ENCODE measurements around the gene MLNR. TPM values are rescaled to one million over a fixed set of nuclear protein-coding genes. Genes with fewer than 3 reads are reported as not detected.
A peak's percentile ranks its signal among the peaks of the same experiment; 100 is the strongest.

MLNR gene
- total and polyA plus RNA-seq, 2 donors (not counting 1 experiment from before 2014, with no cell fraction given), result not detected

DNA sequence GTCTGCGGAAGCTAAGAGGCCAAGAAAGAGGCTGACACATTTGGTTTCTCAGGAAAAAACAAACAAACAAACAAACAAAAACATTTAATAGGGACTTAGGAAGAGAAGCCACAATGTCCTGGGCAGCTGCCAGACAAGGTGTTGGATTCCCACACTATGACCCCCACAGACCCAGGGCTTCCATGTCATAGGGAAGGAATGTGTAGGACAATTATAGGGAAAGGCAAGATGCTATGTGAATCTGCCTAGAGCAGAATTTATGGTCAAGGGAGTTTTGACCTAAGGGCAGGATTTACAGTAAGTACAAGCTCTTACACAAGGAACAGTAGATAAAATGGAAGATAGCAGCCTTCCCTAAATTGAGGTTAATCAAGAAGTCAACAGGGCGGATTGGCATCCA, 18.5 kb downstream of the MLNR start:
- Histone ChIP-seq H3K4me2 (ENCODE audit: extremely low read depth, insufficient read depth, low read length) (no peak overlapping the region), H3K36me3 (ENCODE audit: control insufficient read depth, insufficient read depth, low read length) (no peaks in the 10 kb centered on the region), H3K27ac (ENCODE audit: insufficient read depth, low read length) (no peak overlapping the region), H3K4me3 (replicated peaks in 1 of 4; ENCODE audit: control extremely low read depth in 1 of 4, insufficient read depth in 1 of 4, low read depth in 3 of 4, low read length in 4 of 4) (no peak overlapping the region), H3K9ac (ENCODE audit: insufficient read depth, low read length) (no peak overlapping the region), H4K20me1 (ENCODE audit: control insufficient read depth, extremely low read depth, insufficient read depth, low read length) (no peaks in the 10 kb centered on the region), H2AFZ (ENCODE audit: low read length) (no peak overlapping the region), H3K9me3 (ENCODE audit: control insufficient read depth, insufficient read depth, low read depth, low read length) (no peaks in the 10 kb centered on the region), H3K79me2 (ENCODE audit: control insufficient read depth, insufficient read depth, low read length) (no peaks in the 10 kb centered on the region), H3K27me3 (ENCODE audit: control insufficient read depth, insufficient read depth, low read length) (no peaks in the 10 kb centered on the region), H3K4me1 (ENCODE audit: control insufficient read depth, extremely low read depth, insufficient read depth, low read length) (no peaks in the 10 kb centered on the region)
- no peak for DNase-seq (ENCODE audit: low read depth in 2 of 2)
- TF ChIP-seq, protein P1, sequence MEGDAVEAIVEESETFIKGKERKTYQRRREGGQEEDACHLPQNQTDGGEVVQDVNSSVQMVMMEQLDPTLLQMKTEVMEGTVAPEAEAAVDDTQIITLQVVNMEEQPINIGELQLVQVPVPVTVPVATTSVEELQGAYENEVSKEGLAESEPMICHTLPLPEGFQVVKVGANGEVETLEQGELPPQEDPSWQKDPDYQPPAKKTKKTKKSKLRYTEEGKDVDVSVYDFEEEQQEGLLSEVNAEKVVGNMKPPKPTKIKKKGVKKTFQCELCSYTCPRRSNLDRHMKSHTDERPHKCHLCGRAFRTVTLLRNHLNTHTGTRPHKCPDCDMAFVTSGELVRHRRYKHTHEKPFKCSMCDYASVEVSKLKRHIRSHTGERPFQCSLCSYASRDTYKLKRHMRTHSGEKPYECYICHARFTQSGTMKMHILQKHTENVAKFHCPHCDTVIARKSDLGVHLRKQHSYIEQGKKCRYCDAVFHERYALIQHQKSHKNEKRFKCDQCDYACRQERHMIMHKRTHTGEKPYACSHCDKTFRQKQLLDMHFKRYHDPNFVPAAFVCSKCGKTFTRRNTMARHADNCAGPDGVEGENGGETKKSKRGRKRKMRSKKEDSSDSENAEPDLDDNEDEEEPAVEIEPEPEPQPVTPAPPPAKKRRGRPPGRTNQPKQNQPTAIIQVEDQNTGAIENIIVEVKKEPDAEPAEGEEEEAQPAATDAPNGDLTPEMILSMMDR (conservative IDR thresholded peaks at IDR 0.05 in 1 of 2, IDR thresholded peaks at IDR 0.05 in 1 of 2; ENCODE audit: low read depth in 1 of 2, low read length in 2 of 2), result no peak
- no peak for TF ChIP-seq EZH2 (IDR thresholded peaks at IDR 0.05; ENCODE audit: low read length, missing control alignments)

DNA sequence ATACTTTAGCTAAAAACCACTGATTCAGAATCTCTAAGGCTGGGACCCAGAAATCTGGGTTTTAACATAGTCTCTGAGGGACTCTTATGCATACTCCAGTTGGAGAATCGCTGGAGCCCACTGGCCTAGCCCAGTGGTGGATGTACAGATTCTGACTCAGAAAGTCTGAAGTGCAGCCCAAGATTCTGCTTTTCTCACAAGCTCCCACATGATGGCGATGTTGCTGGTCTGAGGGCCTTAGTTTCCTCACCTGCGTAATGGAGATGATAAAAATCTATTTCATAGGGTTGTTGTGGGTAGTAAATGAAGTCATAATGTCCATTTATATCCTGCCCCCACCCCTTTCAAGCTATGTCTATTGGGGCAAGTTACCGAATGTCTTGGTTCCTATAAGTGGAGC, 19.9 kb downstream of the MLNR start:
- Histone ChIP-seq H3K4me3 (replicated peaks in 1 of 4; ENCODE audit: control extremely low read depth in 1 of 4, insufficient read depth in 1 of 4, low read depth in 3 of 4, low read length in 4 of 4) (no peak overlapping the region), H3K9ac (ENCODE audit: insufficient read depth, low read length) (no peak overlapping the region), H3K79me2 (ENCODE audit: control insufficient read depth, insufficient read depth, low read length) (no peaks in the 10 kb centered on the region), H3K9me3 (ENCODE audit: control insufficient read depth, insufficient read depth, low read depth, low read length) (no peaks in the 10 kb centered on the region), H3K27ac (ENCODE audit: insufficient read depth, low read length) (no peak overlapping the region), H3K4me1 (ENCODE audit: control insufficient read depth, extremely low read depth, insufficient read depth, low read length) (no peaks in the 10 kb centered on the region), H3K4me2 (ENCODE audit: extremely low read depth, insufficient read depth, low read length) (no peak overlapping the region), H2AFZ (ENCODE audit: low read length) (no peak overlapping the region), H4K20me1 (ENCODE audit: control insufficient read depth, extremely low read depth, insufficient read depth, low read length) (no peaks in the 10 kb centered on the region), H3K36me3 (ENCODE audit: control insufficient read depth, insufficient read depth, low read length) (no peaks in the 10 kb centered on the region), H3K27me3 (ENCODE audit: control insufficient read depth, insufficient read depth, low read length) (no peaks in the 10 kb centered on the region)
- DNase-seq (ENCODE audit: low read depth in 2 of 2), result peak; percentile 35 to 60
- no peak for TF ChIP-seq EZH2 (IDR thresholded peaks at IDR 0.05; ENCODE audit: low read length, missing control alignments)
- TF ChIP-seq, protein P1 (conservative IDR thresholded peaks at IDR 0.05 in 1 of 2, IDR thresholded peaks at IDR 0.05 in 1 of 2; ENCODE audit: low read depth in 1 of 2, low read length in 2 of 2), result peak; percentile 66 to 74

DNA sequence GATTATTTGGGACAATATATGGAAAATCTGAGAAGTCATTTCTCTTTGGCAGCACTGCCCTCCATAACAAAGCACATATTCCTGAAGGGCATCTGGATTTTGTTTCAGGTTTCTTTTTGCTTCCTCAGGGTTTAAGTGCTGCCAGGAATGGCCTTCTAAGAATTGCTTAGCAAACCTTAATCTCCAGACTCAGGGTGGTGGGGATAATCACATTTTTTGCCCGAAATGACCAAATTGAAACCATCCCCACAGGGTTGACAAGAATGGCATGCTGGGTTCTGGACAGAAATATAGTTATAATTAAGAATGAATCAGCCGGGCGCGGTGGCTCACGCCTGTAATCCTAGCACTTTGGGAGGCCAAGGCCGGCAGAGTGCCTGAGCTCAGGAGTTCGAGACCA, 21.2 kb downstream of the MLNR start:
- no peak for DNase-seq (ENCODE audit: low read depth in 2 of 2)
- Histone ChIP-seq H3K27ac (ENCODE audit: insufficient read depth, low read length) (no peak overlapping the region), H3K79me2 (ENCODE audit: control insufficient read depth, insufficient read depth, low read length) (no peaks in the 10 kb centered on the region)

More for the DNA sequence above, 21.2 kb downstream of the MLNR start:
- no peak overlapping the region for H3K9ac ChIP-seq (ENCODE audit: insufficient read depth, low read length)
- H3K9me3 ChIP-seq (ENCODE audit: control insufficient read depth, insufficient read depth, low read depth, low read length), result no peaks in the 10 kb centered on the region
- no peak overlapping the region for H3K4me2 ChIP-seq (ENCODE audit: extremely low read depth, insufficient read depth, low read length)
- H3K27me3 ChIP-seq (ENCODE audit: control insufficient read depth, insufficient read depth, low read length), result no peaks in the 10 kb centered on the region
- no peaks in the 10 kb centered on the region for H3K4me1 ChIP-seq (ENCODE audit: control insufficient read depth, extremely low read depth, insufficient read depth, low read length)
- H3K4me3 ChIP-seq (replicated peaks in 1 of 4; ENCODE audit: control extremely low read depth in 1 of 4, insufficient read depth in 1 of 4, low read depth in 3 of 4, low read length in 4 of 4), result no peak overlapping the region
- no peaks in the 10 kb centered on the region for H3K36me3 ChIP-seq (ENCODE audit: control insufficient read depth, insufficient read depth, low read length)
- H4K20me1 ChIP-seq (ENCODE audit: control insufficient read depth, extremely low read depth, insufficient read depth, low read length), result no peaks in the 10 kb centered on the region
- no peak overlapping the region for H2AFZ ChIP-seq (ENCODE audit: low read length)
- TF ChIP-seq, protein P1 (conservative IDR thresholded peaks at IDR 0.05 in 1 of 2, IDR thresholded peaks at IDR 0.05 in 1 of 2; ENCODE audit: low read depth in 1 of 2, low read length in 2 of 2), result no peak
- TF ChIP-seq EZH2 (IDR thresholded peaks at IDR 0.05; ENCODE audit: low read length, missing control alignments), result no peak
